CD4-positive, CD25-positive, alpha-beta regulatory T cell (primary cell): ENCODE data around the gene CPT1C. TPM values are rescaled to one million over a fixed set of nuclear protein-coding genes. Genes with fewer than 3 reads are reported as not detected.
A peak's percentile ranks its signal among the peaks of the same experiment; 100 is the strongest.

Experiments
- ATAC-seq, 2 donors: fragments of 150-1000 bp; cut with Tn5 transposase; one replicate each; pipeline ENCODE4 v1.10.0; 2021; ENCODE audit warnings: low read depth in 2 of 2, moderate number of reproducible peaks in 2 of 2, moderate library complexity in 1 of 2
- DNase-seq, 3 donors: peaks; one replicate each; pipeline versions ENCODE4 v3.0.0 to v3.0.0-alpha.2; 2012 to 2022; ENCODE audit warnings: mixed read lengths in 1 of 3
- H3K27ac ChIP-seq: one replicate; pipeline ENCODE4 v1.7.0; 2013; ENCODE audit warnings: mild to moderate bottlenecking, low read length; ENCODE audit not compliant: insufficient read depth, poor library complexity, severe bottlenecking
- H3K27me3 ChIP-seq: one replicate; pipeline ENCODE4 v1.7.0; 2013; ENCODE audit warnings: low read length; ENCODE audit not compliant: control insufficient read depth, insufficient read depth
- H3K36me3 ChIP-seq: one replicate; pipeline ENCODE4 v1.7.0; 2013; ENCODE audit warnings: mild to moderate bottlenecking, low read length, moderate library complexity; ENCODE audit not compliant: control insufficient read depth, insufficient read depth
- H3K4me1 ChIP-seq: 2 replicates; pipeline ENCODE4 v1.7.0; 2013; ENCODE audit warnings: mild to moderate bottlenecking, low read length; ENCODE audit not compliant: insufficient read depth, control insufficient read depth, poor library complexity, severe bottlenecking
- H3K4me3 ChIP-seq: one replicate; pipeline ENCODE4 v1.7.0; 2013; ENCODE audit warnings: low read depth, mild to moderate bottlenecking, low read length, moderate library complexity
- H3K9me3 ChIP-seq, 2 experiments: 1 replicate in 1 of 2; 2 replicates in 1 of 2; pipeline ENCODE4 v1.7.0; 2013; ENCODE audit warnings: low read length in 2 of 2, mild to moderate bottlenecking in 1 of 2, moderate library complexity in 1 of 2; ENCODE audit not compliant: control insufficient read depth in 2 of 2
- H3K27ac Mint-ChIP-seq, 3 donors: one replicate each; pipeline ENCODE4 v1.8.0; 2020 to 2022; ENCODE audit warnings: mild to moderate bottlenecking in 3 of 3, mixed read lengths in 3 of 3, moderate library complexity in 2 of 3
- H3K27me3 Mint-ChIP-seq: one replicate; pipeline ENCODE4 v1.8.0; 2022; ENCODE audit warnings: mild to moderate bottlenecking, mixed read lengths
- H3K36me3 Mint-ChIP-seq: one replicate; pipeline ENCODE4 v1.8.0; 2020; ENCODE audit warnings: mixed read lengths
- H3K4me1 Mint-ChIP-seq, 4 donors: one replicate each; pipeline ENCODE4 v1.8.0; 2020 to 2022; ENCODE audit warnings: mixed read lengths in 4 of 4, mild to moderate bottlenecking in 1 of 4
- H3K4me3 Mint-ChIP-seq, 4 donors: one replicate each; pipeline ENCODE4 v1.8.0; 2020 to 2022; ENCODE audit warnings: mild to moderate bottlenecking in 4 of 4, mixed read lengths in 4 of 4, moderate library complexity in 3 of 4
- H3K9me3 Mint-ChIP-seq, 7 donors: one replicate each; pipeline ENCODE4 v1.8.0; 2020 to 2022; ENCODE audit warnings: mixed read lengths in 7 of 7, mild to moderate bottlenecking in 3 of 7, moderate library complexity in 2 of 7
- polyA plus RNA-seq, 4 donors: library from polyadenylated mRNA; unstranded; fragments of 300-500 nt; fragmentation: Illumina TruSeq; gene quantifications; one replicate each; pipeline ENCODE4 v1.2.3, GENCODE V29; 2021
- total RNA-seq: library from RNA; stranded (reverse); gene quantifications from one replicate; pipeline ENCODE4 v1.2.3, GENCODE V29; 2022

Gene CPT1C
- total and polyA plus RNA-seq, 5 donors from 2014 or later = 0.41 to 0.84 (median 0.60) TPM; not detected in 1

- Histone ChIP-seq H3K27ac (no peak overlapping the region), H3K9me3 (peaks cover 3 to 7% of the 10 kb centered on the region in 2 experiments), H3K4me3 (no peak overlapping the region), H3K36me3 (no peaks in the 10 kb centered on the region), H3K4me1 (no peaks in the 10 kb centered on the region), H3K27me3 (no peaks in the 10 kb centered on the region)
- H3K27ac Mint-ChIP-seq = no peak overlapping the region
- DNase-seq (no peak), ATAC-seq (no peak)
- peaks cover 0 to 8% (median 0%) of the 10 kb centered on the region in 7 donors for H3K9me3 Mint-ChIP-seq
- H3K36me3 Mint-ChIP-seq = no peaks in the 10 kb centered on the region
- H3K4me3 Mint-ChIP-seq = no peak overlapping the region
- peaks cover 4% of the 10 kb centered on the region for H3K27me3 Mint-ChIP-seq
- no peaks in the 10 kb centered on the region for H3K4me1 Mint-ChIP-seq
Observed at GRCh38 chr19:49758292-49758691, 67.4 kb downstream of the CPT1C start.

- no peak for DNase-seq
- no peak for ATAC-seq
- Histone ChIP-seq H3K4me3 (no peak overlapping the region), H3K27ac (no peak overlapping the region), H3K36me3 (no peaks in the 10 kb centered on the region), H3K27me3 (no peaks in the 10 kb centered on the region), H3K4me1 (peaks cover 8% of the 10 kb centered on the region), H3K9me3 (peaks cover 0 to 1% of the 10 kb centered on the region in 2 experiments)
- peaks cover 0 to 7% (median 3%) of the 10 kb centered on the region in 4 donors for H3K4me1 Mint-ChIP-seq
- peak overlapping the region in 2 of 4 donors; percentile 1 to 15 for H3K4me3 Mint-ChIP-seq
- no peaks in the 10 kb centered on the region for H3K36me3 Mint-ChIP-seq
- H3K9me3 Mint-ChIP-seq = peaks cover 0 to 3% (median 0%) of the 10 kb centered on the region in 7 donors
- no peak overlapping the region for H3K27ac Mint-ChIP-seq
- peaks cover 4% of the 10 kb centered on the region for H3K27me3 Mint-ChIP-seq
Observed at GRCh38 chr19:49761249-49761624, 70.3 kb downstream of the CPT1C start.

GRCh38 chr19:49761625-49762311, 70.9 kb downstream of the CPT1C start:
- peak overlapping the region in 1 of 4 donors; percentile 15 for H3K4me3 Mint-ChIP-seq
- no peak for ATAC-seq
- H3K27ac ChIP-seq = no peak overlapping the region

GRCh38 chr19:49763230-49763629, 72.3 kb downstream of the CPT1C start, which contains the start of gene TSKS:
TSS of gene TSKS (minus strand) at chr19:49763306. CDS start at chr19:49763247, 59 bp downstream.
- Histone ChIP-seq H3K27me3 (no peaks in the 10 kb centered on the region), H3K4me1 (peaks cover 19% of the 10 kb centered on the region), H3K9me3 (no peaks in the 10 kb centered on the region), H3K36me3 (no peaks in the 10 kb centered on the region), H3K27ac (no peak within 1 kb of the TSS), H3K4me3 (no peak within 1 kb of the TSS)
- Mint-ChIP-seq H3K4me1 (peaks cover 0 to 23% (median 16%) of the 10 kb centered on the region in 4 donors), H3K4me3 (peak within 1 kb of the TSS in 3 of 4 donors; percentile 1 to 14 (median 14)), H3K27ac (peak within 1 kb of the TSS; percentile 43 to 65 (median 52)), H3K27me3 (peaks cover 4% of the 10 kb centered on the region), H3K9me3 (no peaks in the 10 kb centered on the region), H3K36me3 (no peaks in the 10 kb centered on the region)
- no peak for ATAC-seq
- no peak for DNase-seq

More at GRCh38 chr19:49761625-49762311, 70.9 kb downstream of the CPT1C start:
- H3K27me3 ChIP-seq = no peaks in the 10 kb centered on the region
- peak in 1 of 3 donors; percentile 46 for DNase-seq
- H3K9me3 Mint-ChIP-seq = peaks cover 0 to 3% (median 0%) of the 10 kb centered on the region in 7 donors
- peaks cover 8% of the 10 kb centered on the region for H3K4me1 ChIP-seq
- H3K36me3 ChIP-seq = no peaks in the 10 kb centered on the region
- H3K36me3 Mint-ChIP-seq = no peaks in the 10 kb centered on the region
- no peaks in the 10 kb centered on the region for H3K9me3 ChIP-seq
- H3K4me3 ChIP-seq = no peak overlapping the region
- H3K4me1 Mint-ChIP-seq = peaks cover 0 to 12% (median 6%) of the 10 kb centered on the region in 4 donors
- H3K27me3 Mint-ChIP-seq = peaks cover 4% of the 10 kb centered on the region
- H3K27ac Mint-ChIP-seq = no peak overlapping the region

Other genes starting within 250 kb of the CPT1C start
- not detected for gene SLC17A7, start 249.6 kb upstream of the CPT1C start, total RNA-seq
- gene SLC17A7, start 249.6 kb upstream of the CPT1C start, polyA plus RNA-seq = not detected
- gene PIH1D1, start 239.3 kb upstream of the CPT1C start, total RNA-seq = 150 TPM
- gene PIH1D1, start 239.3 kb upstream of the CPT1C start, polyA plus RNA-seq = 100 to 1,000 TPM; 109 to 144 (median 118) TPM
- gene ALDH16A1, start 237.9 kb upstream of the CPT1C start, total RNA-seq = 41.0 TPM
- 10 to 100 TPM; 32.7 to 47.1 (median 42.3) TPM for gene ALDH16A1, start 237.9 kb upstream of the CPT1C start, polyA plus RNA-seq
- 250 TPM for gene FLT3LG, start 216.9 kb upstream of the CPT1C start, total RNA-seq
- 100 to 1,000 TPM; 103 to 154 (median 112) TPM for gene FLT3LG, start 216.9 kb upstream of the CPT1C start, polyA plus RNA-seq
- gene RPL13A, start 203.5 kb upstream of the CPT1C start, total RNA-seq = 3,622 TPM
- gene RPL13A, start 203.5 kb upstream of the CPT1C start, polyA plus RNA-seq = 1,000 to 10,000 TPM; 1,768 to 2,996 (median 2,546) TPM
- 2,000 TPM for gene RPS11, start 194.7 kb upstream of the CPT1C start, total RNA-seq
- gene RPS11, start 194.7 kb upstream of the CPT1C start, polyA plus RNA-seq = 1,000 to 10,000 TPM; 1,810 to 2,513 (median 2,330) TPM
- gene FCGRT, start 178.5 kb upstream of the CPT1C start, total RNA-seq = 23.3 TPM
- 10 to 100 TPM; 43.0 to 63.0 (median 49.8) TPM for gene FCGRT, start 178.5 kb upstream of the CPT1C start, polyA plus RNA-seq
- gene RCN3, start 163.1 kb upstream of the CPT1C start, total RNA-seq = 3.6 TPM
- 1 to 10 TPM; 1.5 to 5.5 (median 2.5) TPM for gene RCN3, start 163.1 kb upstream of the CPT1C start, polyA plus RNA-seq
- gene NOSIP, start 110.6 kb upstream of the CPT1C start, total RNA-seq = 124 TPM
- 100 to 1,000 TPM; 262 to 385 (median 285) TPM for gene NOSIP, start 110.6 kb upstream of the CPT1C start, polyA plus RNA-seq
- 0.84 TPM for gene PRRG2, start 109.8 kb upstream of the CPT1C start, total RNA-seq
- not detected for gene PRRG2, start 109.8 kb upstream of the CPT1C start, polyA plus RNA-seq
- 50.2 TPM for gene PRR12, start 99.9 kb upstream of the CPT1C start, total RNA-seq
- gene PRR12, start 99.9 kb upstream of the CPT1C start, polyA plus RNA-seq = under 1 TPM; 0.05 to 0.18 (median 0.16) TPM
- gene RRAS, start 51.0 kb upstream of the CPT1C start, total RNA-seq = 4.6 TPM
- 10 to 100 TPM; 17.7 to 22.1 (median 19.8) TPM for gene RRAS, start 51.0 kb upstream of the CPT1C start, polyA plus RNA-seq
- 47.4 TPM for gene SCAF1, start 48.9 kb upstream of the CPT1C start, total RNA-seq
- gene SCAF1, start 48.9 kb upstream of the CPT1C start, polyA plus RNA-seq = under 1 TPM in 3 of 4 donors, not detected in 1; 0.53 to 0.88 (median 0.75) TPM
- gene IRF3, start 25.3 kb upstream of the CPT1C start, total RNA-seq = 235 TPM
- 100 to 1,000 TPM in 1 of 4 donors, 10 to 100 TPM in 3; 76.4 to 104 (median 95.9) TPM for gene IRF3, start 25.3 kb upstream of the CPT1C start, polyA plus RNA-seq
- 13.6 TPM for gene BCL2L12, start 25.2 kb upstream of the CPT1C start, total RNA-seq
- gene BCL2L12, start 25.2 kb upstream of the CPT1C start, polyA plus RNA-seq = 10 to 100 TPM; 13.6 to 15.3 (median 15.1) TPM
- 59.2 TPM for gene PRMT1, start 13.8 kb upstream of the CPT1C start, total RNA-seq
- gene PRMT1, start 13.8 kb upstream of the CPT1C start, polyA plus RNA-seq = 100 to 1,000 TPM; 101 to 118 (median 105) TPM
- 1.7 TPM for gene ADM5, start 1.5 kb upstream of the CPT1C start, total RNA-seq
- under 1 TPM in 2 of 4 donors, not detected in 2; 0.10 to 0.34 TPM for gene ADM5, start 1.5 kb upstream of the CPT1C start, polyA plus RNA-seq
- not detected for gene TSKS, start 72.2 kb downstream of the CPT1C start, total RNA-seq
- under 1 TPM; 0.41 to 0.77 (median 0.45) TPM for gene TSKS, start 72.2 kb downstream of the CPT1C start, polyA plus RNA-seq
- gene AP2A1, start 75.9 kb downstream of the CPT1C start, total RNA-seq = 49.5 TPM
- gene AP2A1, start 75.9 kb downstream of the CPT1C start, polyA plus RNA-seq = 1 to 10 TPM; 5.2 to 7.4 (median 5.6) TPM
- gene FUZ, start 122.2 kb downstream of the CPT1C start, total RNA-seq = 15.8 TPM
- 1 to 10 TPM; 4.0 to 8.4 (median 4.9) TPM for gene FUZ, start 122.2 kb downstream of the CPT1C start, polyA plus RNA-seq
- gene MED25, start 127.2 kb downstream of the CPT1C start, total RNA-seq = 67.9 TPM
- 10 to 100 TPM; 12.7 to 23.6 (median 19.9) TPM for gene MED25, start 127.2 kb downstream of the CPT1C start, polyA plus RNA-seq
- gene PTOV1, start 160.0 kb downstream of the CPT1C start, total RNA-seq = 116 TPM
- gene PTOV1, start 160.0 kb downstream of the CPT1C start, polyA plus RNA-seq = 10 to 100 TPM; 26.8 to 45.6 (median 34.2) TPM
- gene PNKP, start 176.5 kb downstream of the CPT1C start, total RNA-seq = 149 TPM
- gene PNKP, start 176.5 kb downstream of the CPT1C start, polyA plus RNA-seq = 10 to 100 TPM; 26.2 to 33.5 (median 28.2) TPM
- gene AKT1S1, start 186.2 kb downstream of the CPT1C start, total RNA-seq = 12.9 TPM
- gene AKT1S1, start 186.2 kb downstream of the CPT1C start, polyA plus RNA-seq = 1 to 10 TPM; 3.0 to 4.2 (median 3.8) TPM
- gene TBC1D17, start 186.6 kb downstream of the CPT1C start, total RNA-seq = 48.1 TPM
- 1 to 10 TPM; 8.8 to 9.7 (median 9.1) TPM for gene TBC1D17, start 186.6 kb downstream of the CPT1C start, polyA plus RNA-seq
- 3.7 TPM for gene IL4I1, start 205.8 kb downstream of the CPT1C start, total RNA-seq
- gene IL4I1, start 205.8 kb downstream of the CPT1C start, polyA plus RNA-seq = under 1 TPM; 0.20 to 0.85 (median 0.30) TPM
- gene ATF5, start 238.1 kb downstream of the CPT1C start, total RNA-seq = 19.7 TPM
- 1 to 10 TPM in 2 of 4 donors, under 1 TPM in 2; 0.60 to 1.5 (median 1.1) TPM for gene ATF5, start 238.1 kb downstream of the CPT1C start, polyA plus RNA-seq
- 43.1 TPM for gene NUP62, start 238.4 kb downstream of the CPT1C start, total RNA-seq
- 10 to 100 TPM; 40.2 to 47.2 (median 41.3) TPM for gene NUP62, start 238.4 kb downstream of the CPT1C start, polyA plus RNA-seq